ENCODE results near the gene LRMDA. TPM values are rescaled to one million over a fixed set of nuclear protein-coding genes. Genes with fewer than 3 reads are reported as not detected.

The LRMDA gene
- total and polyA plus RNA-seq, 2 of the 4 experiments (the other 2 are of a cell fraction) = 0.07 TPM; not detected in 1

DNA sequence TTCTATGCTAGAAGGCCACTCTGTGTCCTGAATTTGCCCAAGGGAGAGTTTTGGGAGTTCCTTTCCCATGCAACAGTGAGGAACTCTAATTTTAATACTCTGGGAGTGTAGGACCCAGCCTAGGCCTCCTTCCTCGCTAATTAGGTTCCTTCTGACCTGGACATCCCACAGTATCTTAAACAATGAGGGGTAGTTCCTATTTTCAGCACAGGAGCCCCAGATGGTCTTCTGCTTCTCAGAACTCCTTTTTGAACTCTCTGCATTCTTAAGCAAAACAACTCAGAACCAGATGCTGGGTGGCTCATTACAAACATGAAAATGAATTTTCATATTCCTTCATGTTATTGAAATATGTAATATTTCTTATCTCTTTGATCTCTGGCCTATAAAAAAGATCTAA is 116.9 kb downstream of the LRMDA start:
- ChIA-PET POLR2A (ENCODE audit: unreplicated experiment) (no interaction called here), CTCF (no interaction called here)
- ATAC-seq (ENCODE audit: low read depth) (no peak), DNase-seq (no peak)
- Histone ChIP-seq H3K4me2 (ENCODE audit: low read depth, low read length) (no peak overlapping the region), H2AK5ac (ENCODE audit: low read depth, low read length) (no peak overlapping the region), H3K79me1 (ENCODE audit: low read depth in 1 of 2, low read length in 2 of 2) (no peaks in the 10 kb centered on the region), H2AFZ (replicated peaks; ENCODE audit: low read length, poor library complexity) (no peak overlapping the region), H2BK15ac (ENCODE audit: low read depth, low read length) (no peak overlapping the region), H4K5ac (ENCODE audit: low read depth, low read length) (no peak overlapping the region), H4K20me1 (ENCODE audit: insufficient read depth, low read length) (no peaks in the 10 kb centered on the region), H3K56ac (ENCODE audit: extremely low read depth, insufficient read depth, low read length) (no peak overlapping the region), H2BK20ac (ENCODE audit: low read depth, low read length) (no peak overlapping the region), H4K8ac (ENCODE audit: low read depth in 2 of 2, low read length in 2 of 2) (no peak overlapping the region), H3K9me3 (ENCODE audit: control insufficient read depth, insufficient read depth, low read length) (no peaks in the 10 kb centered on the region), H3K36me3 (ENCODE audit: control insufficient read depth, insufficient read depth, low read length) (no peaks in the 10 kb centered on the region), H3K9ac (ENCODE audit: low read depth, low read length) (no peak overlapping the region), H3K4me3 (ENCODE audit: insufficient read depth, low read depth, low read length) (no peak overlapping the region), H3K23ac (ENCODE audit: low read depth, low read length) (no peak overlapping the region), H2BK5ac (ENCODE audit: low read depth, low read length, poor library complexity, severe bottlenecking) (no peak overlapping the region), H3K18ac (ENCODE audit: low read depth, low read length) (no peak overlapping the region), H3K4ac (ENCODE audit: low read depth, low read length) (no peak overlapping the region), H3K4me1 (ENCODE audit: control insufficient read depth, insufficient read depth, low read length) (peaks cover 5% of the 10 kb centered on the region; the same call in 1 of the 2 replicates), H3K27me3 (ENCODE audit: control insufficient read depth, insufficient read depth, low read length) (no peaks in the 10 kb centered on the region), H4K91ac (ENCODE audit: insufficient read depth, low read depth, low read length) (no peak overlapping the region), H2AK9ac (replicated peaks; ENCODE audit: low read depth, low read length, poor library complexity) (no peak overlapping the region), H3K27ac (ENCODE audit: insufficient read depth, low read length) (no peak overlapping the region), H3K14ac (replicated peaks; ENCODE audit: low read depth, low read length) (no peak overlapping the region), H3K9me1 (ENCODE audit: insufficient read depth, low read length) (no peaks in the 10 kb centered on the region), H2BK120ac (ENCODE audit: low read depth, low read length) (no peak overlapping the region)
- intact Hi-C loops (cut with micrococcal nuclease) (no loop called here), in situ Hi-C loops (cut with MboI; ENCODE audit: low sequenced_read_pairs) (no loop called here), dilution Hi-C loops (cut with HindIII; ENCODE audit: low sequenced_read_pairs, unreplicated experiment) (no loop called here)
- no peak for TF ChIP-seq MAZ (IDR thresholded peaks at IDR 0.05; ENCODE audit: borderline replicate concordance, low read depth, low read length)
- TF ChIP-seq MAFK (IDR thresholded peaks at IDR 0.05; ENCODE audit: low read depth, low read length) = no peak
- TF ChIP-seq, protein P1, sequence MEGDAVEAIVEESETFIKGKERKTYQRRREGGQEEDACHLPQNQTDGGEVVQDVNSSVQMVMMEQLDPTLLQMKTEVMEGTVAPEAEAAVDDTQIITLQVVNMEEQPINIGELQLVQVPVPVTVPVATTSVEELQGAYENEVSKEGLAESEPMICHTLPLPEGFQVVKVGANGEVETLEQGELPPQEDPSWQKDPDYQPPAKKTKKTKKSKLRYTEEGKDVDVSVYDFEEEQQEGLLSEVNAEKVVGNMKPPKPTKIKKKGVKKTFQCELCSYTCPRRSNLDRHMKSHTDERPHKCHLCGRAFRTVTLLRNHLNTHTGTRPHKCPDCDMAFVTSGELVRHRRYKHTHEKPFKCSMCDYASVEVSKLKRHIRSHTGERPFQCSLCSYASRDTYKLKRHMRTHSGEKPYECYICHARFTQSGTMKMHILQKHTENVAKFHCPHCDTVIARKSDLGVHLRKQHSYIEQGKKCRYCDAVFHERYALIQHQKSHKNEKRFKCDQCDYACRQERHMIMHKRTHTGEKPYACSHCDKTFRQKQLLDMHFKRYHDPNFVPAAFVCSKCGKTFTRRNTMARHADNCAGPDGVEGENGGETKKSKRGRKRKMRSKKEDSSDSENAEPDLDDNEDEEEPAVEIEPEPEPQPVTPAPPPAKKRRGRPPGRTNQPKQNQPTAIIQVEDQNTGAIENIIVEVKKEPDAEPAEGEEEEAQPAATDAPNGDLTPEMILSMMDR (conservative IDR thresholded peaks at IDR 0.05; ENCODE audit: low read depth, low read length) = no peak
- TF ChIP-seq RFX5 (IDR thresholded peaks at IDR 0.05; ENCODE audit: low read depth, low read length) = no peak
- no peak for TF ChIP-seq RCOR1 (IDR thresholded peaks at IDR 0.05; ENCODE audit: insufficient replicate concordance, low read length)
- TF ChIP-seq CEBPB (IDR thresholded peaks at IDR 0.05; ENCODE audit: low read depth, low read length) = no peak
- TF ChIP-seq CHD1 (IDR thresholded peaks at IDR 0.05; ENCODE audit: low read depth, low read length) = no peak
- no peak for TF ChIP-seq MXI1 (IDR thresholded peaks at IDR 0.05; ENCODE audit: borderline replicate concordance, low read depth, low read length)
- TF ChIP-seq NFE2L2 (IDR thresholded peaks at IDR 0.05; ENCODE audit: low read depth, low read length) = no peak
- TF ChIP-seq, protein P2, sequence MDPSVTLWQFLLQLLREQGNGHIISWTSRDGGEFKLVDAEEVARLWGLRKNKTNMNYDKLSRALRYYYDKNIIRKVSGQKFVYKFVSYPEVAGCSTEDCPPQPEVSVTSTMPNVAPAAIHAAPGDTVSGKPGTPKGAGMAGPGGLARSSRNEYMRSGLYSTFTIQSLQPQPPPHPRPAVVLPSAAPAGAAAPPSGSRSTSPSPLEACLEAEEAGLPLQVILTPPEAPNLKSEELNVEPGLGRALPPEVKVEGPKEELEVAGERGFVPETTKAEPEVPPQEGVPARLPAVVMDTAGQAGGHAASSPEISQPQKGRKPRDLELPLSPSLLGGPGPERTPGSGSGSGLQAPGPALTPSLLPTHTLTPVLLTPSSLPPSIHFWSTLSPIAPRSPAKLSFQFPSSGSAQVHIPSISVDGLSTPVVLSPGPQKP (IDR thresholded peaks at IDR 0.05; ENCODE audit: borderline replicate concordance, low read depth, low read length) = no peak
- TF ChIP-seq POLR2A (IDR thresholded peaks at IDR 0.05; ENCODE audit: low read depth, low read length) = no peak
- no peak for TF ChIP-seq BHLHE40 (IDR thresholded peaks at IDR 0.05; ENCODE audit: low read depth, low read length)
- no peak for TF ChIP-seq FOS (IDR thresholded peaks at IDR 0.05; ENCODE audit: low read depth, low read length)
- TF ChIP-seq RAD21 (IDR thresholded peaks at IDR 0.05; ENCODE audit: low read length) = no peak
- TF ChIP-seq SMC3 (IDR thresholded peaks at IDR 0.05; ENCODE audit: low read depth, low read length) = no peak
- TF ChIP-seq, protein P3, sequence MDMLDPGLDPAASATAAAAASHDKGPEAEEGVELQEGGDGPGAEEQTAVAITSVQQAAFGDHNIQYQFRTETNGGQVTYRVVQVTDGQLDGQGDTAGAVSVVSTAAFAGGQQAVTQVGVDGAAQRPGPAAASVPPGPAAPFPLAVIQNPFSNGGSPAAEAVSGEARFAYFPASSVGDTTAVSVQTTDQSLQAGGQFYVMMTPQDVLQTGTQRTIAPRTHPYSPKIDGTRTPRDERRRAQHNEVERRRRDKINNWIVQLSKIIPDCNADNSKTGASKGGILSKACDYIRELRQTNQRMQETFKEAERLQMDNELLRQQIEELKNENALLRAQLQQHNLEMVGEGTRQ (IDR thresholded peaks at IDR 0.05; ENCODE audit: low read depth, low read length) = no peak
- BruUV-seq (replicated peaks) = no TSS peak
- no CpG with 5 or more reads among the region's 1 CpG for WGBS, 2 experiments (ENCODE audit: extremely low coverage in 2 of 2, insufficient read length in 1 of 2)

All from IMR-90 (cell line).